HG03354 (cell line): ENCODE results near the gene GRIK1.

ENCODE experiments used
- ATAC-seq: cut with Tn5 transposase; IDR thresholded peaks from one replicate; pipeline ENCODE4 v1.9.1; 2021; ENCODE audit warnings: mild to moderate bottlenecking; ENCODE audit not compliant: unreplicated experiment, poor library complexity, severe bottlenecking

Gene GRIK1

GRCh38 chr21:29834617-29835016, 105.2 kb downstream of the GRIK1 start:
- no peak for ATAC-seq

- ATAC-seq: no peak
Measured at GRCh38 chr21:29832217-29832616, 107.6 kb downstream of the GRIK1 start.

- no peak for ATAC-seq
Measured at GRCh38 chr21:29829564-29830275, 110.1 kb downstream of the GRIK1 start.

GRCh38 chr21:29827647-29828046, 112.1 kb downstream of the GRIK1 start:
- no peak for ATAC-seq

- ATAC-seq: no peak
Measured at GRCh38 chr21:29827236-29827635, 112.6 kb downstream of the GRIK1 start.

- ATAC-seq: no peak
Measured at GRCh38 chr21:29826386-29826785, 113.4 kb downstream of the GRIK1 start.

GRCh38 chr21:29825936-29826335, 113.9 kb downstream of the GRIK1 start:
- ATAC-seq: no peak

- ATAC-seq: no peak
Measured at GRCh38 chr21:29825345-29825744, 114.5 kb downstream of the GRIK1 start.

GRCh38 chr21:29822064-29822463, 117.7 kb downstream of the GRIK1 start:
- ATAC-seq: no peak

GRCh38 chr21:29821230-29821629, 118.6 kb downstream of the GRIK1 start:
- no peak for ATAC-seq

- no peak for ATAC-seq
Measured at GRCh38 chr21:29819675-29820326, 120.0 kb downstream of the GRIK1 start.

- no peak for ATAC-seq
Measured at GRCh38 chr21:29818383-29818921, 121.3 kb downstream of the GRIK1 start.

- ATAC-seq: no peak
Measured at GRCh38 chr21:29817450-29817849, 122.3 kb downstream of the GRIK1 start.

GRCh38 chr21:29812947-29813346, 126.8 kb downstream of the GRIK1 start:
- no peak for ATAC-seq

- ATAC-seq: no peak
Measured at GRCh38 chr21:29810871-29811270, 128.9 kb downstream of the GRIK1 start.

GRCh38 chr21:29808153-29808552, 131.6 kb downstream of the GRIK1 start:
- ATAC-seq: no peak

- ATAC-seq: no peak
Measured at GRCh38 chr21:29805105-29805504, 134.7 kb downstream of the GRIK1 start.

- no peak for ATAC-seq
Measured at GRCh38 chr21:29803191-29803590, 136.6 kb downstream of the GRIK1 start.

GRCh38 chr21:29801122-29801521, 138.7 kb downstream of the GRIK1 start:
- ATAC-seq: no peak

- no peak for ATAC-seq
Measured at GRCh38 chr21:29800056-29800455, 139.7 kb downstream of the GRIK1 start.

- no peak for ATAC-seq
Measured at GRCh38 chr21:29798840-29799239, 141.0 kb downstream of the GRIK1 start.
